Measurements from ENCODE around the gene ABCG2.
A peak's percentile ranks its signal among the peaks of the same experiment; 100 is the strongest.

ABCG2 gene

DNA sequence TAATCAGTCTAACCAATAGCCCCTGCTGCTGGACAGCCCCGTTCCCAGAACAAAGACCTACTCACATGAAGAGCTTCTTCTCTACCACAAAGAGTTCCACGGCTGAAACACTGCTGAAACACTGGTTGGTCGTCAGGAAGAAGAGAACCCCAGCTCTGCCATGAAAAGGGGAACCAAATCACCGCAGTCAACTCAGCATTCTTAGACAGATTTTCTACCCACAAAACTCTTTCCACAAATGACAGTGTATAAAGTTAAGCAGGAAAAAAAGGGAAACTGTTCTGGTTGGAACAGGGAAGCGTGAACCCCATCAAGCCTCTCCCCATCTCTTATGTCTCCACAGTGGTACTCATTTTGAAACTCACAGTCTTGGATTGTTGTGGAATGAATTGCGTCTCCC lies 57.3 kb downstream of the ABCG2 start:
- H3K4me3 ChIP-seq (replicated peaks; ENCODE audit: low read depth, low read length), result no peak overlapping the region
- TF ChIP-seq, protein P1, sequence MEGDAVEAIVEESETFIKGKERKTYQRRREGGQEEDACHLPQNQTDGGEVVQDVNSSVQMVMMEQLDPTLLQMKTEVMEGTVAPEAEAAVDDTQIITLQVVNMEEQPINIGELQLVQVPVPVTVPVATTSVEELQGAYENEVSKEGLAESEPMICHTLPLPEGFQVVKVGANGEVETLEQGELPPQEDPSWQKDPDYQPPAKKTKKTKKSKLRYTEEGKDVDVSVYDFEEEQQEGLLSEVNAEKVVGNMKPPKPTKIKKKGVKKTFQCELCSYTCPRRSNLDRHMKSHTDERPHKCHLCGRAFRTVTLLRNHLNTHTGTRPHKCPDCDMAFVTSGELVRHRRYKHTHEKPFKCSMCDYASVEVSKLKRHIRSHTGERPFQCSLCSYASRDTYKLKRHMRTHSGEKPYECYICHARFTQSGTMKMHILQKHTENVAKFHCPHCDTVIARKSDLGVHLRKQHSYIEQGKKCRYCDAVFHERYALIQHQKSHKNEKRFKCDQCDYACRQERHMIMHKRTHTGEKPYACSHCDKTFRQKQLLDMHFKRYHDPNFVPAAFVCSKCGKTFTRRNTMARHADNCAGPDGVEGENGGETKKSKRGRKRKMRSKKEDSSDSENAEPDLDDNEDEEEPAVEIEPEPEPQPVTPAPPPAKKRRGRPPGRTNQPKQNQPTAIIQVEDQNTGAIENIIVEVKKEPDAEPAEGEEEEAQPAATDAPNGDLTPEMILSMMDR (IDR thresholded peaks at IDR 0.05; ENCODE audit: low read depth, low read length, missing control alignments), result no peak
- no peak for DNase-seq (ENCODE audit: extremely low read depth, low read depth)

DNA sequence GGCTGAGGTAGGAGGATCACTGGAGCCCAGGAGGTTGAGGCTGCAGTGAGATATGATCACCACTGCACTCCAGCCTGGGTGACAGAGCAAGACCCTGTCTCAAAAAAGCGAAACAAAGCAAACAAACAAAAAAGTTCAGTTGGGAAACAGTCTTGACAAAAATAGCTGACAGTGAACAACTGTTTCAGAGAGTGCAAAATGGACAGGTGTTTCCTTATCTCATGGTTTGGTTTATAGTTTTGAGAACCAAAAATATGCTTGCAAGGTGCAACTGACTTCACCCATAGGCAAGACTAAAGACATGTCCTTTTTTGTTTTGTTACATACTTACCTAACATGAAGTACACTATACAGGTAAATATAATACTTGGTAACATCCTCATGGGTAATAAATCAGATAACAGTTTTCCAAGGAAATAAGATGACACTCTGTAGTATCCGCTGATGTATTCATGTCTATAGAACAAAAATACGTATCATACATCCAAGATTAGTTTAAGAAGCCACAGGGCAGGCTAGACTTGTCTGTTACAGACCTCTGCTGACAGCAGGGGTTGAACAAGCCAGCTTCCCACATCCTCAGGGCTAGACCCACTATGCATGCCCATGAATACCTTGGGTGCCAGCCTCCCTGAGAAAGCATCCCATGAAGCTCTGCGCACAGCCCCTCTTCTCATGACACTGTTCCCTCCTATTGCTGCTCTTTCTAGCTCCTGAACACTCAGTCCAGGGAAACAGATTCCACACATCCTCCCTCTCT lies 59.3 kb downstream of the ABCG2 start:
- H3K4me3 ChIP-seq (replicated peaks; ENCODE audit: low read depth, low read length), result no peak overlapping the region
- TF ChIP-seq, protein P1 (IDR thresholded peaks at IDR 0.05; ENCODE audit: low read depth, low read length, missing control alignments), result no peak
- no peak for DNase-seq (ENCODE audit: extremely low read depth, low read depth)

DNA sequence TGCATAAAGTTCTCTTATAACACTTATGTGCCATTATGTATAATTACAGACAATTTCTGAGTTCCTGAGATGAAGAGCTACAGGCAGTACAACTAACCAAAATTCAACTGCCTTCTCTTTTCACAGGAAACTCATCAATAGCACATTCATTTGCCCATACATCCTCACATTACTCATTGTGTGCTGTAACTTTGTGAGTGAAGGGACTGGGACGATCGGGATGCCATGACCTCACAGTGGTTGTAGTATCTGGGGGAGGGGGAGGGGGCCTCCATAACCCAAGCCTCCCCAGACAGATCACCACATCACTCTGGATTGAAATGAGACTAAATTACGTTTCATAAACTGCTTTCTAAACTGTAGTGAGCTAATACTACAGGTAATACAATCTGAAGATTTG lies 60.7 kb downstream of the ABCG2 start:
- TF ChIP-seq, protein P1 (IDR thresholded peaks at IDR 0.05; ENCODE audit: low read depth, low read length, missing control alignments), result no peak

DNA sequence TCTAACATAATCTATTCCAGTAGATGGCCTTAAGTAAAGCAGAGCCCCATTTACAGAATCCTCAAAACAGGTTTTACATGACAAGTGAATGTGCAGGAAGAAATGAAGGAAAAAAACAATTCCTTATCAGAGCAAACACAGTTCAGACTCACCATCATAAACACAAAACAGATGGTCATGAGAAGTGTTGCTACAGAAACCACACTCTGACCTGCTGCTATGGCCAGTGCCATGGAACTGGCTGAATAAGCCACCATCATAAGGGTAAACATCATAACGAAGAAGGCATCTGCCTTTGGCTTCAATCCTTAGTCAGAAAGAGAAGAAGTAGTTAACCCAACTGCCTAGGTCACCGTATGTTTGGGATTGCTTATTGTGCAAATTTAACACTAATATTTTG lies 61.1 kb downstream of the ABCG2 start:
- TF ChIP-seq, protein P1 (IDR thresholded peaks at IDR 0.05; ENCODE audit: low read depth, low read length, missing control alignments), result no peak
- H3K4me3 ChIP-seq (replicated peaks; ENCODE audit: low read depth, low read length), result no peak overlapping the region
- peak; percentile 35 for DNase-seq (ENCODE audit: extremely low read depth, low read depth)

More for the DNA sequence above, 60.7 kb downstream of the ABCG2 start:
- no peak overlapping the region for H3K4me3 ChIP-seq (replicated peaks; ENCODE audit: low read depth, low read length)
- DNase-seq (ENCODE audit: extremely low read depth, low read depth), result no peak

DNA sequence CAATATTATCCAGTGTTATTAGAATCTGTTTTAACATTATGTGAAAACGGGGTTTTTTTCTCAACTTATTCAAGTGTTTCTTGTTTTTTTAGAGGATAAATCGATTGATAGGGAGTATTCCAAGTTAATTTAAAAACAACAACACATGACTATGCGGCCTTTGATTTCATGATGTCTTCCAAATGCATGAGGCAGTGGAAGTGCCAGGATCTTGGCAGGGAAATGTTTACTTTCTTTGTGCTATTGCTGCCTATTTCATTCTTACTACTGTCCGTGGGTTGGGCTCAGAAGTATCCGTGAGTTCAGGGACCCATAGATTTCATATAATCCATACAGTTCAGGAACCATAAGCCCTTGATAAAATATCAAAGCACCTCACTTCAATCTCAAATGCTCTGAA lies 64.6 kb downstream of the ABCG2 start:
- DNase-seq (ENCODE audit: extremely low read depth, low read depth), result no peak
- TF ChIP-seq, protein P1 (IDR thresholded peaks at IDR 0.05; ENCODE audit: low read depth, low read length, missing control alignments), result no peak
- H3K4me3 ChIP-seq (replicated peaks; ENCODE audit: low read depth, low read length), result no peak overlapping the region

DNA sequence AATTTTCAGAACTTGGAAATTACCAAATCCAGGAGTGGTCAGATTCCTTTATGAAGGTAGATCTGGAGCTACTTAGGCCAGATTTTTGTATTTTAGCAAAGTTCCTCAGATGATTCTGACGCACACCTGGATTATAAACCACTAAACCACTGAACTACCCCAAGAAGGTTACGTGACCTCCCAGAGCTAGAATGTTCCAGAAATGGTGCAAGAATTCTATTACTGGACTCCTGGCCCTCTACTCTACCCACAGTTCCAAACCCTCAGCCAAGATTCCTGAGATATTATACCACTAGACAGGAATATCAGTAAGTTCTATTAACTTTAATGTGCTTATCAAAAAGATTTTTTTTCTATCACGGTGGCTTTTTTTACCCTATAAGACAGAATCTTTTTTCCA lies 67.1 kb downstream of the ABCG2 start:
- H3K4me3 ChIP-seq (replicated peaks; ENCODE audit: low read depth, low read length), result no peak overlapping the region
- TF ChIP-seq, protein P1 (IDR thresholded peaks at IDR 0.05; ENCODE audit: low read depth, low read length, missing control alignments), result no peak
- no peak for DNase-seq (ENCODE audit: extremely low read depth, low read depth)

DNA sequence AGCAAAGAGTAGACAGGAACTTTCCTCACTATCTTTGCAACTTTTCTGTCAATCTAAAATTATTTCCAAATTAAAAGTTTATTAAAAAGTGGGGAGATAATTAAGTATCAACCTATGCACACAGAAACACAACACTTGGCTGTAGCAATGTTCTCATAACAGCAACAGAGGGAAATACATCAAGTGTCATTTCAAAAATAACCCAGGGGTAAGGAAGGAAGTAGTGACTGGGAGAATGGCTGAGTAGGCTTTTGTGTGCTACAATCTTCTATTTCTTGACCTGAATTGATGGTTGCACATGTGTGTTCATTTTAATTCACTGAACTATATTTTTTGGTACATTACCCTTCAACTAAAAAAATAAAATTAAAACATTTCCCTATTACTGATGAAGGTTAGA lies 67.5 kb downstream of the ABCG2 start:
- H3K4me3 ChIP-seq (replicated peaks; ENCODE audit: low read depth, low read length), result no peak overlapping the region
- DNase-seq (ENCODE audit: extremely low read depth, low read depth), result no peak
- TF ChIP-seq, protein P1 (IDR thresholded peaks at IDR 0.05; ENCODE audit: low read depth, low read length, missing control alignments), result no peak

Data from HFF-Myc (cell line).